Measurements from ENCODE around the gene RASGRF2. TPM values are rescaled to one million over a fixed set of nuclear protein-coding genes. Genes with fewer than 3 reads are reported as not detected.

The RASGRF2 gene
- total and polyA plus RNA-seq, 2 of the 8 experiments (the other 6 are each of a cell fraction or from before 2014, with no cell fraction given) = 2.6 to 29.5 TPM

GRCh38 chr5:81147886-81148571, 187.9 kb downstream of the RASGRF2 start (continued):
- TF ChIP-seq YY1 (IDR thresholded peaks at IDR 0.05; ENCODE audit: low read depth, low read length) = no peak
- TF ChIP-seq BCL11A (IDR thresholded peaks at IDR 0.05; ENCODE audit: low read depth in 2 of 2, low read length in 2 of 2) = no peak
- TF ChIP-seq SP1 (IDR thresholded peaks at IDR 0.05; ENCODE audit: low read depth, low read length) = no peak
- no peak for TF ChIP-seq CREB1 (IDR thresholded peaks at IDR 0.05)

Measured in H1 (cell line).